ENCODE measurements around the gene TRABD. TPM values are rescaled to one million over a fixed set of nuclear protein-coding genes. Genes with fewer than 3 reads are reported as not detected.

The TRABD gene
- polyA plus RNA-seq, 1 donor: 41.3 TPM

GRCh38 chr22:50197856-50198623, 12.3 kb downstream of the TRABD start:
- Histone ChIP-seq H3K9me3 (ENCODE audit: control insufficient read depth, low read depth, low read length) (no peaks in the 10 kb centered on the region), H3K4me1 (ENCODE audit: control insufficient read depth, insufficient read depth, low read length) (peaks cover 12% of the 10 kb centered on the region), H3K27ac (ENCODE audit: low read length) (no peak overlapping the region), H3K4me3 (ENCODE audit: low read length) (no peak overlapping the region), H3K36me3 (ENCODE audit: control insufficient read depth, insufficient read depth, low read length) (peaks cover 48% of the 10 kb centered on the region), H3K27me3 (ENCODE audit: control insufficient read depth, insufficient read depth, low read length) (no peaks in the 10 kb centered on the region)
- WGBS (ENCODE audit: insufficient coverage, low lambda C conversion rate): no CpG with 5 or more reads among the region's 61 CpGs
- no peak for DNase-seq

- Histone ChIP-seq H3K4me3 (ENCODE audit: low read length) (no peak overlapping the region), H3K27me3 (ENCODE audit: control insufficient read depth, insufficient read depth, low read length) (no peaks in the 10 kb centered on the region), H3K36me3 (ENCODE audit: control insufficient read depth, insufficient read depth, low read length) (peaks cover 49% of the 10 kb centered on the region), H3K9me3 (ENCODE audit: control insufficient read depth, low read depth, low read length) (no peaks in the 10 kb centered on the region), H3K27ac (ENCODE audit: low read length) (no peak overlapping the region), H3K4me1 (ENCODE audit: control insufficient read depth, insufficient read depth, low read length) (peaks cover 12% of the 10 kb centered on the region)
- DNase-seq: no peak
- no CpG with 5 or more reads among the region's 16 CpGs for WGBS (ENCODE audit: insufficient coverage, low lambda C conversion rate)
Measured at GRCh38 chr22:50198624-50199017, 12.9 kb downstream of the TRABD start.

DNA sequence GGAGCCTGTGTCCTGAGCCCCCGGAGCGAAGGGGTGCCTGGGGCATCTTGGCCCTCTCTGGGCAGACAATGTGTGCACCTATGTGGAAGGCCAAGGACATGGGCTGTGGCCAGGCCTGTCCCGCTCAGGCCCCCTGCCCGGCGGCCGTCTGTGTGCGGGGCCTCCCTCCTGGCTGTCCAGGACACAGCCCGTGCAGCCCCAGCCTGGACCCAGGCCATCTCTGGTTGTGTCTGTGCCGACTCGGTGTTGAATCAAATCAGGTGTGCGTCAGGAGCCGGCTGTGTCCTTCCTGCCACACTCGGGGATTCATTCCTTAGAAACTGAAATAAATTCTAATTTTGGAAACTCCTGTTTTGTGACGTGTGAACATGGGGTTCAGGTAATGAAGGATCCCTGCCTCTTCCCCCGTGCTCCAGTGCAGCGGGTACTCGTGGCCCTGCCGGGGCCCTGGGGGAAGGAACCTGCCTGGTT, 13.6 kb downstream of the TRABD start:
- WGBS (ENCODE audit: insufficient coverage, low lambda C conversion rate): 100% methylated on average over 2 of the region's 18 CpGs
- H3K27me3 ChIP-seq (ENCODE audit: control insufficient read depth, insufficient read depth, low read length): no peaks in the 10 kb centered on the region
- H3K4me3 ChIP-seq (ENCODE audit: low read length): no peak overlapping the region
- H3K9me3 ChIP-seq (ENCODE audit: control insufficient read depth, low read depth, low read length): no peaks in the 10 kb centered on the region
- peaks cover 12% of the 10 kb centered on the region for H3K4me1 ChIP-seq (ENCODE audit: control insufficient read depth, insufficient read depth, low read length)
- DNase-seq: no peak
- no peak overlapping the region for H3K27ac ChIP-seq (ENCODE audit: low read length)
- peaks cover 42% of the 10 kb centered on the region for H3K36me3 ChIP-seq (ENCODE audit: control insufficient read depth, insufficient read depth, low read length)

DNA sequence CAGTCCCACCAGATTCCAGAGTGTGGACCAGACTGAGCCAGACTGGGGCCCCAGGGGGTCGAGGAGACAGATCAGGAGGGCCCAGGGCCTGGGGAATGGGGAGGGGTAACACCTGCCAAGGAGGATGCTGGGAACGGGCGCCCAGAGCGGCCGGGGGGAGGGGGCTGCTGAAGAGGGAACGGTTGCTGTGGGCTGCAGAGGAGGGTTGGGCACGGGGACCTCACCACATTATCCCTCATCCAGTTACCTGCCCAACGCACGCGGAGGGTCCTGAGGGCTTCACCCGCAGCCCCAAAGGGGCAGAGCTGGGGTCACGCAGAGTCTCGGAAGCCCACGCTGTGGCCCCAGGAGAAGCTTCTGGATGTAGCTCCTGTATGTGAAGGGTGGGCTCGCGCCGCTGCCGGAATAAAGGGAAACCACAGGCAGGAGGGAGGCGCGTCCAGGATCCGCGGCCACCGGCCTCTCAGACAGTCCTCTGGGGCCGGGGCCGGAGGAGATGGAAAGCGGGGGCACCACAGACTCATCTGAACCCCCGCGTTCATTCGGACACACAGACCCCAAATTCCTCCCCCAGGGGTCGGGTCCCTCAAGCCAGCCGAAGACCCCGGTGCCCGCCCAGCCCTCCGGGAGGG, 14.2 kb downstream of the TRABD start:
- H3K36me3 ChIP-seq (ENCODE audit: control insufficient read depth, insufficient read depth, low read length): peaks cover 36% of the 10 kb centered on the region
- no peak overlapping the region for H3K27ac ChIP-seq (ENCODE audit: low read length)
- no peaks in the 10 kb centered on the region for H3K9me3 ChIP-seq (ENCODE audit: control insufficient read depth, low read depth, low read length)
- peaks cover 12% of the 10 kb centered on the region for H3K4me1 ChIP-seq (ENCODE audit: control insufficient read depth, insufficient read depth, low read length)
- H3K4me3 ChIP-seq (ENCODE audit: low read length): peak overlapping the region; percentile 54
- no CpG with 5 or more reads among the region's 34 CpGs for WGBS (ENCODE audit: insufficient coverage, low lambda C conversion rate)
- H3K27me3 ChIP-seq (ENCODE audit: control insufficient read depth, insufficient read depth, low read length): no peaks in the 10 kb centered on the region
- DNase-seq: no peak

GRCh38 chr22:50200461-50201190, 14.9 kb downstream of the TRABD start, which contains the start of gene SELENOO:
SELENOO (plus strand) TSS chr22:50201011; CDS start chr22:50201037, 26 bp downstream.
- H3K9me3 ChIP-seq (ENCODE audit: control insufficient read depth, low read depth, low read length): no peaks in the 10 kb centered on the region
- peaks cover 12% of the 10 kb centered on the region for H3K4me1 ChIP-seq (ENCODE audit: control insufficient read depth, insufficient read depth, low read length)
- peaks cover 34% of the 10 kb centered on the region for H3K36me3 ChIP-seq (ENCODE audit: control insufficient read depth, insufficient read depth, low read length)
- no CpG with 5 or more reads among the region's 105 CpGs for WGBS (ENCODE audit: insufficient coverage, low lambda C conversion rate)
- peak; percentile 83 to 89 for DNase-seq
- peak within 1 kb of the TSS; percentile 49 for H3K27ac ChIP-seq (ENCODE audit: low read length)
- peak within 1 kb of the TSS; percentile 72 for H3K4me3 ChIP-seq (ENCODE audit: low read length)
- no peaks in the 10 kb centered on the region for H3K27me3 ChIP-seq (ENCODE audit: control insufficient read depth, insufficient read depth, low read length)

GRCh38 chr22:50201191-50202129, 15.7 kb downstream of the TRABD start:
- peaks cover 12% of the 10 kb centered on the region for H3K4me1 ChIP-seq (ENCODE audit: control insufficient read depth, insufficient read depth, low read length)
- H3K4me3 ChIP-seq (ENCODE audit: low read length): peak overlapping the region; percentile 72
- DNase-seq: peak in 1 of 2 donors; percentile 64
- peaks cover 2% of the 10 kb centered on the region for H3K9me3 ChIP-seq (ENCODE audit: control insufficient read depth, low read depth, low read length)
- no peaks in the 10 kb centered on the region for H3K27me3 ChIP-seq (ENCODE audit: control insufficient read depth, insufficient read depth, low read length)
- H3K36me3 ChIP-seq (ENCODE audit: control insufficient read depth, insufficient read depth, low read length): peaks cover 34% of the 10 kb centered on the region
- peak overlapping the region; percentile 49 for H3K27ac ChIP-seq (ENCODE audit: low read length)
- no CpG with 5 or more reads among the region's 115 CpGs for WGBS (ENCODE audit: insufficient coverage, low lambda C conversion rate)

- Histone ChIP-seq H3K36me3 (ENCODE audit: control insufficient read depth, insufficient read depth, low read length) (peaks cover 37% of the 10 kb centered on the region), H3K27me3 (ENCODE audit: control insufficient read depth, insufficient read depth, low read length) (no peaks in the 10 kb centered on the region), H3K9me3 (ENCODE audit: control insufficient read depth, low read depth, low read length) (peaks cover 2% of the 10 kb centered on the region), H3K4me1 (ENCODE audit: control insufficient read depth, insufficient read depth, low read length) (peaks cover 12% of the 10 kb centered on the region), H3K4me3 (ENCODE audit: low read length) (peak overlapping the region; percentile 72), H3K27ac (ENCODE audit: low read length) (peak overlapping the region; percentile 49)
- WGBS (ENCODE audit: insufficient coverage, low lambda C conversion rate): 30% methylated on average over 2 of the region's 13 CpGs
- peak in 1 of 2 donors; percentile 67 for DNase-seq
Measured at GRCh38 chr22:50202130-50202666, 16.5 kb downstream of the TRABD start.

- Histone ChIP-seq H3K4me1 (ENCODE audit: control insufficient read depth, insufficient read depth, low read length) (peaks cover 12% of the 10 kb centered on the region), H3K9me3 (ENCODE audit: control insufficient read depth, low read depth, low read length) (peaks cover 2% of the 10 kb centered on the region), H3K36me3 (ENCODE audit: control insufficient read depth, insufficient read depth, low read length) (peaks cover 37% of the 10 kb centered on the region), H3K4me3 (ENCODE audit: low read length) (no peak overlapping the region), H3K27me3 (ENCODE audit: control insufficient read depth, insufficient read depth, low read length) (no peaks in the 10 kb centered on the region), H3K27ac (ENCODE audit: low read length) (no peak overlapping the region)
- 100% methylated on average over 1 of the region's 1 CpG for WGBS (ENCODE audit: insufficient coverage, low lambda C conversion rate)
- no peak for DNase-seq
Measured at GRCh38 chr22:50203288-50203687, 17.6 kb downstream of the TRABD start.

DNA sequence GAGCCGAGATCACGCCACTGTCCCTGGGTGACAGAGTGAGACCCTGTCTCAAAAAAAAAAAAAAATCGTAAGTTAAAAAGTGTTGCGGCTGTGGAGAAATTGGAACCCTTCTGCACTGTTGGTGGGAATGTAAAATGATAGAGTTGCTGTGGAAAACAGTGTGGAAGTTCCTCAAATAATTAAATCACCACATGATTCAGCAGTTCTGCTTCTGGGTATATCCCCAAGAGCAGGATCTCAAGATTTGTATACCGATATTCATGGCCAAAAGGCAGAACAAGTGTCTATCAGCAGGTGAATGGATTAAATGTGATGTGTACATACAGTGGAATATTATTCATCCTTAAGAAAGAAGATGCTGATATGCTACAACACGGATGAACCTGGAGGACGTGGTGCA, 18.9 kb downstream of the TRABD start:
- peaks cover 12% of the 10 kb centered on the region for H3K4me1 ChIP-seq (ENCODE audit: control insufficient read depth, insufficient read depth, low read length)
- peaks cover 2% of the 10 kb centered on the region for H3K9me3 ChIP-seq (ENCODE audit: control insufficient read depth, low read depth, low read length)
- H3K27me3 ChIP-seq (ENCODE audit: control insufficient read depth, insufficient read depth, low read length): no peaks in the 10 kb centered on the region
- peaks cover 37% of the 10 kb centered on the region for H3K36me3 ChIP-seq (ENCODE audit: control insufficient read depth, insufficient read depth, low read length)
- H3K4me3 ChIP-seq (ENCODE audit: low read length): no peak overlapping the region
- WGBS (ENCODE audit: insufficient coverage, low lambda C conversion rate): 100% methylated on average over 5 of the region's 7 CpGs
- no peak overlapping the region for H3K27ac ChIP-seq (ENCODE audit: low read length)
- no peak for DNase-seq
